HG02970 (cell line): ENCODE measurements around the gene MED12L.
"Not testable (repeated sequence)": the region's sequence is repeated elsewhere in the genome, so short reads cannot be mapped to it uniquely, and the experiment has no call there.

ENCODE experiments used
- ATAC-seq: cut with Tn5 transposase; IDR thresholded peaks from one replicate; pipeline ENCODE4 v1.9.1; 2021; ENCODE audit warnings: mild to moderate bottlenecking, moderate library complexity, moderate number of reproducible peaks; ENCODE audit not compliant: unreplicated experiment, low FRiP score

MED12L gene

GRCh38 chr3:151206201-151206600, 120.7 kb downstream of the MED12L start:
- no peak for ATAC-seq

- no peak for ATAC-seq
These were observed 124.2 kb downstream of the MED12L start for GRCh38 chr3:151209654-151210053.

GRCh38 chr3:151210676-151211381, 125.4 kb downstream of the MED12L start:
- no peak for ATAC-seq

DNA sequence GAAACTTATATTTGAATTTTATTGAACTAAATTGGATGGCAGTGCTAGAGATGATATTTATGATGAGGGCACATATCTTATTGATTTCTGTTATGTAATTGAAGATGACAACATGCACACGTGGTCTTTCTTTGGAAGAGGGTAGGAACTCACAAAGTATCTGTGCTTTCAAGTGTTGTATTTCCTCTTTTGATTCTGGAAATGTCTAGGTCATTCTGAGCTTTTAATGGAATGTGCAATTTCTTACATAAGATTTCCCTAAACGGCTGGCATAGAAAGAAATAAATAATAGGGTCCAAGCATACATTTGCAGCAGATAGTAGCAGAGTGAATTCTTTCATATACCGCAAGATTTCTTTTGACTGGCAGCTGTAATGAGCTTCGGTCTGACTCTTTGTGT, 127.7 kb downstream of the MED12L start:
- ATAC-seq = no peak

GRCh38 chr3:151213881-151214280, 128.4 kb downstream of the MED12L start:
- no peak for ATAC-seq

- ATAC-seq = no peak
These were observed 129.0 kb downstream of the MED12L start for GRCh38 chr3:151214459-151214858.

DNA sequence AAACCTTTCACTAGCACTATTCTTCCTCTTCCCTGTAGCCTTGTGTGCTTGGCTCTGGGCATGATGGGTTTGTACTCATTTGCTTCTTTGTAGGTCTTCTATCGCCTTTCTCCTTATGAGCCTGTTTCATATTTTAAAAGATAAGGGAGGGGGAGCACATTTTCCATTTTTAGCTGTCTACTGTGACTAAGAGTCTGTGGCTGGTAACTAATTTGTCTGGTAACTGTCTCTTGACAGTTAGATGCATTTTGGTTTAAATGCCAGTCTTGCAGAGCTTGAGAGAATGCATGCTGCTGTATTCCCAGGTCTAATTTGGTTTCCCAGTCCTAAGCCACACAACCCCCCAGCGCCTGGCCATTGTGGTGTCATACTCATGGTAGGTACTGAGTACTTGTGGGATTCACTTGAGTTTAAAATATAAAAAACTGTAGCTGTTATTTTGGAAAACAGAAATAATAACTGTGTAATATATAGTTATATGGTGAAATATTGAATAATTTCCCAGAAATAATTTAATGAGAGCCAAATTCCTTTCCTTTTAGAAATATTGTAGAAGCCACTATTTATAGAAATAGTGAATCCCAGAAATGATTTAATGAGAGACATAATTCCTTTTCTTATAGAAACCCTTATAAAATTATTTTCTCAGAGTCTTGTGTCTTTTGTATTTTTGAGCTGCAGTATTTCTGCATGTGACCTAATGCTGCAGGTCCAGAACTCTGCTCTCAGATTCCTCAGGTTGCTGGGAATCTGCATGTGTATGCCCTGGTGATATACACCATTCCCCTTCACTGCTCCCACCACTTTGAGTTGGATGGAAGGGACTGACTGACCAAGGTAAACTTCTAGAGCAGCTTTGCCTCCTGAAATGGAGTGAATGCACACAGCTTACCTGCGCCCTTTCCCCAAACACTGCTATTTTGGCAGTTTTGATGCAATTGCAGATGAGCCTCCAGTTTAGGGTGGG, 131.5 kb downstream of the MED12L start:
- no peak for ATAC-seq

GRCh38 chr3:151218136-151218535, 132.7 kb downstream of the MED12L start:
- ATAC-seq = no peak

DNA sequence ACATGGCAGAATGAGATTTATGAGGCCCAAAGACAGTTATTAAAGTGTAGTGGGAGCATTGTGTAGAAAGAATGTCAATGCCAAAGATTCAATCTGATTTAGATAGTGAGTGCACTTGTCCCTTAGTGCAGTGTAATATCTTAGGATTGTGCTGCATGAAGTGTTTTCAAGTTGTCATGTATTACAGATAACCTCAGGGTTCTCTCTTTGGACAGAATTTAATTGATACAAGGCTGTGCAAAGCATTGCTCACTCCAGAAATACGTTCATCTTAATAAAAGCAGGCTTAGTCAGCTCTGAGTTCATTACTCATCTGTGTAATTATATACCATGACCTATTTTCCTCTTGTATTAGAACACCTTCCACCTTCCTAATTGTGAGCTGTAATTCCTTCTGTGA, 133.6 kb downstream of the MED12L start:
- ATAC-seq = no peak

GRCh38 chr3:151224268-151224866, 138.9 kb downstream of the MED12L start:
- ATAC-seq = no peak

GRCh38 chr3:151225040-151225975, 139.8 kb downstream of the MED12L start:
- no peak for ATAC-seq

- ATAC-seq = no peak
These were observed 140.7 kb downstream of the MED12L start for GRCh38 chr3:151226088-151226563.

- no peak for ATAC-seq
These were observed 141.4 kb downstream of the MED12L start for GRCh38 chr3:151226825-151227224.

GRCh38 chr3:151227266-151227806, 141.9 kb downstream of the MED12L start:
- peak; percentile 45 for ATAC-seq

DNA sequence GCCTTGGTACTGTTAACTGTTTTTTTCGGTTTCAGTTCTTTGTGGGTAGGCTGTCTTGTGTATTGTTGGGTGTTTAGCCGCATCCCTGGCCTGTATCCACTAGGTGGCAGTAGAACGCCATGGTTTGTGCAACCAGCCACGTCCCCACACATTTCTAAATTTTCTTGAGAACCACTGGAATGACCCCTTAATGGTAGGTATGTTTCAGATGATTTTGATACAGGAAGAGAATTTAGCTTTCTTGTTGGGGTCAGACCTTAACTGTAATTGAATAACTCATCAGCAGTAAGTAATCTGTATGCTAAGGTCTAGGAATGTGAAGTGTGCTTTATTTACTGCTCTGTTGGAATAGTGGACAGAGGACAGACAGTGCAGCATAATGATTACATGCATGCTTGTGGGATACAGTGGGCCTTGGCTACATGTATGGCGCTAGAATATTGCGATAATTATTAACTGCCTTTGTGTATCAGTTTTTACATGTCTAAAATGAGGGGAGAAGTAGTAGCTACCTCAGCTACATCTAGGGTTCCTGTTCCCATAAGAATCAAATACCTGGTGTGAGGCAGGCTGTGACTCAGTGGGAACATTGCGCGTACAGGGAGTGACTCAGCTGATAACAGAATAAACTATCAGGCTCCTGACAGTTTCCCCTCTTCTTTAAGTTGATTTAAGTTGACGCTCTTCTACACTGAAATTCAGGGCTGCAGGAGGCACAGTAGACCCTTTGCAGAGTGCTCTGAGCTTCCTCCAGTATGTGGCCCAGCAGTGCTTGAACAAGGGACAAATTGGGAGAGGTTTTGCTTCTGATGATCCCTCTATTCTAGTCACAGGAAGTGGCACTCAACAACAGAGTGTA, 142.6 kb downstream of the MED12L start:
- ATAC-seq = peak; percentile 84

GRCh38 chr3:151228666-151229040, 143.2 kb downstream of the MED12L start:
- no peak for ATAC-seq

DNA sequence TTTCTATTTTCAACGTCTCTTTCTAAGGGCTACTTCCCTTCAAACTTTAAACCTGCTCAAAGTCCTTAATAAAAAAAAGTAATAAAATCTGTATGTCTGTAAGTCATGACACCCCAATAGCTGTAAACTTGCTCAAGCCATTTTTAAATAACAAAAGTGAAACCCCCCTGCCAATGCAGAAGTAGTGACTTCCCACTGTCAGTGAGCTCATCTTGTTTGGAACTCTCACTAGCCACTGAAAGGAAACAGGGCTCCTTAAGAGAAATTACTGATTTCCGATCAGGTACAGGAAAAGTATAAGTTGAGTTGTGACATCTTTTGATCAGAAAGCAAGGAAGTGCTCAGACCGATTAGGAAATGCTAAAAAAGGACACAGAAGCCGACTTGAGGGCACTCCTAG, 145.2 kb downstream of the MED12L start:
- no peak for ATAC-seq

GRCh38 chr3:151232403-151232802, 146.9 kb downstream of the MED12L start:
- ATAC-seq = not testable (repeated sequence)

- ATAC-seq = no peak
These were observed 147.5 kb downstream of the MED12L start for GRCh38 chr3:151232991-151233390.
